ENCODE measurements around the gene SELENON. TPM values are rescaled to one million over a fixed set of nuclear protein-coding genes. Genes with fewer than 3 reads are reported as not detected.

Gene SELENON
- total and polyA plus RNA-seq, 2 of the 4 experiments (the other 2 are of a cell fraction): 9.1 to 114 TPM

DNA sequence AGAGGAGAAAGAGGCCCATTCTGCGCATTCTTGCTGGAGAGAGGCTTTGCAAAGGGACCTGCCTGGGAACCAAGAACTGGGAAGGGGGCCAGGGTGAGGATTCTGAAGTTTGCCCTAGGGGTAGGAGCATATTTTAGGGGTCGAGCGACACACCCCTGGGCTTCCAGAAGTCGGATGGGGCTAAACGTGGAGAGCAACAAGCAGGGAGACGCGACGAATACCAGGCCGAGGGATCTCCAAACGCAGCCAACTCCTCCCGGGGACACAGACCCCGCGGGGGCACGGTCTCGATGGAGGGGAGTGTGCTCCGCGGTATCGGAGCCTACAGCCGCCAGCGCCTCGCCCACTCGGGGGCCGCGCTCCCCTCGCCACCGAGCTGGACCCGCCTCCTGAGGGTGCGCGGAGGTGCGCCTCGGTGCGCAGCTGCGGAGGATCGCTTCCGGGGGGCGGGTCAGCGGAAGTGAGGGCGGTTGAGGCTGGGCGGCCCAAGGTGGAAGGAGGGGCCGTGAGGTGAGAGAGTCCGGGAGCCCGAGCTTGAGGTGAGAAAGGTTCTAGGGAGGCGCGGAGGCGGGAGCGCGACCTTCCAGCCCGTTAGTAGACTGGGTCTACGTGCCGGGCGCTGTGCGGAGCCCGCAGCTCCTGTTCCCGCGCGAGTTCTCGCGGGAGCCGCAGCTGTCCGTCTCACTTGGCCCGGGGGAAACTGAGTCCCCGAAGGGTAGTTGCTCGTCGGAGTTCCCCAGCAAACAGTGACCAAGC, 19.7 kb downstream of the SELENON start, which contains the start of gene MTFR1L:
TSS of gene MTFR1L (plus strand) at position 464 of the 756 bp plus-strand sequence. CDS start 3,151 bp downstream, outside the sequence.
- peak within 1 kb of the TSS; percentile 69 for H2BK120ac ChIP-seq (ENCODE audit: low read depth, low read length)
- H3K27me3 ChIP-seq (ENCODE audit: control insufficient read depth, insufficient read depth, low read length): no peaks in the 10 kb centered on the region
- peak within 1 kb of the TSS; percentile 85 for H2AK5ac ChIP-seq (ENCODE audit: low read depth, low read length)
- peak within 1 kb of the TSS; percentile 78 for H3K18ac ChIP-seq (ENCODE audit: low read depth, low read length)
- ATAC-seq (ENCODE audit: low read depth) (peak; percentile 89), DNase-seq (peak; percentile 55)
- H3K14ac ChIP-seq (replicated peaks; ENCODE audit: low read depth, low read length): peak within 1 kb of the TSS; percentile 75
- H4K5ac ChIP-seq (ENCODE audit: low read depth, low read length): peak within 1 kb of the TSS; percentile 80
- peak within 1 kb of the TSS; percentile 75 for H3K56ac ChIP-seq (ENCODE audit: extremely low read depth, insufficient read depth, low read length)
- H3K4me3 ChIP-seq (ENCODE audit: insufficient read depth, low read depth, low read length): peak within 1 kb of the TSS; percentile 90
- peak within 1 kb of the TSS; percentile 77 to 99 for H4K8ac ChIP-seq (ENCODE audit: low read depth in 2 of 2, low read length in 2 of 2)
- H2AFZ ChIP-seq (replicated peaks; ENCODE audit: low read length, poor library complexity): peak within 1 kb of the TSS; percentile 96
- 0 out of 2 replicates have a peak within 1 kb of the TSS, but pooled peaks have one; percentile 11 for H2BK20ac ChIP-seq (ENCODE audit: low read depth, low read length)
- H3K4me2 ChIP-seq (ENCODE audit: low read depth, low read length): peak within 1 kb of the TSS; percentile 89
- H3K9me3 ChIP-seq (ENCODE audit: control insufficient read depth, insufficient read depth, low read length): no peaks in the 10 kb centered on the region
- TF ChIP-seq USF2 (IDR thresholded peaks at IDR 0.05; ENCODE audit: low read depth, low read length) (no peak), SMC3 (IDR thresholded peaks at IDR 0.05; ENCODE audit: low read depth, low read length) (no peak), MAZ (IDR thresholded peaks at IDR 0.05; ENCODE audit: borderline replicate concordance, low read depth, low read length) (peak; percentile 65; the same call in 1 of the 2 replicates), RCOR1 (IDR thresholded peaks at IDR 0.05; ENCODE audit: insufficient replicate concordance, low read length) (no peak), POLR2A (IDR thresholded peaks at IDR 0.05; ENCODE audit: low read depth, low read length) (peak; percentile 66; the same call in 1 of the 2 replicates), CEBPB (IDR thresholded peaks at IDR 0.05; ENCODE audit: low read depth, low read length) (no peak)
- TF ChIP-seq, protein P1, sequence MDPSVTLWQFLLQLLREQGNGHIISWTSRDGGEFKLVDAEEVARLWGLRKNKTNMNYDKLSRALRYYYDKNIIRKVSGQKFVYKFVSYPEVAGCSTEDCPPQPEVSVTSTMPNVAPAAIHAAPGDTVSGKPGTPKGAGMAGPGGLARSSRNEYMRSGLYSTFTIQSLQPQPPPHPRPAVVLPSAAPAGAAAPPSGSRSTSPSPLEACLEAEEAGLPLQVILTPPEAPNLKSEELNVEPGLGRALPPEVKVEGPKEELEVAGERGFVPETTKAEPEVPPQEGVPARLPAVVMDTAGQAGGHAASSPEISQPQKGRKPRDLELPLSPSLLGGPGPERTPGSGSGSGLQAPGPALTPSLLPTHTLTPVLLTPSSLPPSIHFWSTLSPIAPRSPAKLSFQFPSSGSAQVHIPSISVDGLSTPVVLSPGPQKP (IDR thresholded peaks at IDR 0.05; ENCODE audit: borderline replicate concordance, low read depth, low read length): no peak
- peaks cover 18% of the 10 kb centered on the region for H3K9me1 ChIP-seq (ENCODE audit: insufficient read depth, low read length)
- peaks cover 16% of the 10 kb centered on the region for H3K4me1 ChIP-seq (ENCODE audit: control insufficient read depth, insufficient read depth, low read length)
- H2BK15ac ChIP-seq (ENCODE audit: low read depth, low read length): no peak within 1 kb of the TSS; the same call in 2 of the 3 replicates
- peak within 1 kb of the TSS; percentile 69 for H3K23ac ChIP-seq (ENCODE audit: low read depth, low read length)
- H4K20me1 ChIP-seq (ENCODE audit: insufficient read depth, low read length): peaks cover 22% of the 10 kb centered on the region; the same call in 1 of the 2 replicates
- H3K36me3 ChIP-seq (ENCODE audit: control insufficient read depth, insufficient read depth, low read length): peaks cover 19% of the 10 kb centered on the region
- H3K79me1 ChIP-seq (ENCODE audit: low read depth in 1 of 2, low read length in 2 of 2): peaks cover 20 to 67% of the 10 kb centered on the region in 2 experiments
- WGBS, 2 experiments (ENCODE audit: extremely low coverage in 2 of 2, insufficient read length in 1 of 2): 4% methylated on average over 20 of the region's 64 CpGs; no CpG with 5 or more reads in 1 of the 2 experiments
- H3K4ac ChIP-seq (ENCODE audit: low read depth, low read length): peak within 1 kb of the TSS; percentile 89
- in situ Hi-C loops (cut with MboI; ENCODE audit: low sequenced_read_pairs) (loop anchor here (10.0 to 25.0 kb wide), 3 partner anchors 175 to 582 kb away; partner anchors contain the start of genes PAFAH2, RHCE, RSRP1 and SYF2), intact Hi-C loops (cut with micrococcal nuclease) (loop anchor here (1.0 to 10.0 kb wide), 3 partner anchors 78 to 575 kb away; partner anchors contain the start of genes PAFAH2 and RSRP1), dilution Hi-C loops (cut with HindIII; ENCODE audit: low sequenced_read_pairs, unreplicated experiment) (no loop called here)
- H4K91ac ChIP-seq (ENCODE audit: insufficient read depth, low read depth, low read length): peak within 1 kb of the TSS; percentile 92
- peak within 1 kb of the TSS; percentile 92 for H3K9ac ChIP-seq (ENCODE audit: low read depth, low read length)
- ChIA-PET CTCF (interaction anchor here (0.7 to 1.4 kb wide), 2 partner anchors 76 kb away, joined by 3 read pairs; no protein-coding TSS in a partner anchor), POLR2A (ENCODE audit: unreplicated experiment) (interaction anchor here (0.6 kb wide), 2 partner anchors 45 to 262 kb away, joined by 3 to 4 read pairs; no protein-coding TSS in a partner anchor)
- peak within 1 kb of the TSS; percentile 90 for H2AK9ac ChIP-seq (replicated peaks; ENCODE audit: low read depth, low read length, poor library complexity)
- BruUV-seq (replicated peaks): no TSS peak
- H2BK5ac ChIP-seq (ENCODE audit: low read depth, low read length, poor library complexity, severe bottlenecking): peak within 1 kb of the TSS; percentile 87
- H3K27ac ChIP-seq (ENCODE audit: insufficient read depth, low read length): peak within 1 kb of the TSS; percentile 96
